B cell (primary cell): ENCODE results near the gene HOXC4.

Experiments used
- EZH2 ChIP-seq: IDR thresholded peaks from 2 replicates; pipeline ENCODE4 v1.6.1; 2012; ENCODE audit warnings: borderline replicate concordance, low read depth, mild to moderate bottlenecking, moderate library complexity, low read length; ENCODE audit not compliant: insufficient read depth, poor library complexity, severe bottlenecking
- TF ChIP-seq, protein P1 (sequence below): fragments of 200-600 bp; IDR thresholded peaks from one replicate; pipeline ENCODE4 v1.8.0; 2022; ENCODE audit warnings: antibody characterized with exemption, mild to moderate bottlenecking

DNA sequence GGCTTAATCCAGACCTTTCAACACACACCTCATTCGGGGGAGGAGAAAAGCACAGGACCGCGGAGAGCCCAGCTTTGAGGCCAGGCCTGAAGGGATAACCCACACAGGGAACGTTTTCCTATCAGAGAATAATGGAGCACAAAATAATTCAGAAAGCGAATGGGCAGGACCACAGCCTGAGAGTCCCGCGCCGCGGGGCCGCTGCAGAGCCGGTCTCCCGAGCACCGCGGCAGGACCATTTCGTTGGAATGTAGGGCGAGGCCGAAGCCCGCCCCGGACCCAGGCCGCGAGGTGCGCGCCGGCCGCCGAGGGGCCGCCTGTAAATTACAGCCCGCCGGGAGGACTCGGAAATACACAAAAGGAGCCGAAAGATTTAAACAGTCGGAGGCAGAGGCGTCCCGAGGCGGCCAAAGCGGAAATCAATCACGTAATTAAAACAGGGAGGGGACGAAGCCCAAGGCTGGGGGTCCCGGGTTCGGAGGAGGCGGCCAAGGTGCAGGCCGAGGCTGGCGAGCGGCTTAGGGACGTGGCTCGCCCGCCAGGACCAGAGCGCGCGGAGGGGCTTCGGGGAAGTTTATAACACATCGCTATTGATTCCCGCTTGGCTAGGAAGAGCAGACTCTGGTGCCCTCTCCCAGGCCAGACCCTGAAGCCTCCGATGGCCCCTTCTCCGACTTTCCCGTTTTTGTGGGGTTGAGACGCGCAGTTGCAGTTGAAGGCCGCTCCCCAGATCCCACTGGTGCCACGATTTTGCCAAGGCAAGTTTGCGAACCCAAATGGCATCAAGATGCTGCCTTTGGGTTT, 6.3 kb upstream of the HOXC4 start:
- TF ChIP-seq, protein P1, sequence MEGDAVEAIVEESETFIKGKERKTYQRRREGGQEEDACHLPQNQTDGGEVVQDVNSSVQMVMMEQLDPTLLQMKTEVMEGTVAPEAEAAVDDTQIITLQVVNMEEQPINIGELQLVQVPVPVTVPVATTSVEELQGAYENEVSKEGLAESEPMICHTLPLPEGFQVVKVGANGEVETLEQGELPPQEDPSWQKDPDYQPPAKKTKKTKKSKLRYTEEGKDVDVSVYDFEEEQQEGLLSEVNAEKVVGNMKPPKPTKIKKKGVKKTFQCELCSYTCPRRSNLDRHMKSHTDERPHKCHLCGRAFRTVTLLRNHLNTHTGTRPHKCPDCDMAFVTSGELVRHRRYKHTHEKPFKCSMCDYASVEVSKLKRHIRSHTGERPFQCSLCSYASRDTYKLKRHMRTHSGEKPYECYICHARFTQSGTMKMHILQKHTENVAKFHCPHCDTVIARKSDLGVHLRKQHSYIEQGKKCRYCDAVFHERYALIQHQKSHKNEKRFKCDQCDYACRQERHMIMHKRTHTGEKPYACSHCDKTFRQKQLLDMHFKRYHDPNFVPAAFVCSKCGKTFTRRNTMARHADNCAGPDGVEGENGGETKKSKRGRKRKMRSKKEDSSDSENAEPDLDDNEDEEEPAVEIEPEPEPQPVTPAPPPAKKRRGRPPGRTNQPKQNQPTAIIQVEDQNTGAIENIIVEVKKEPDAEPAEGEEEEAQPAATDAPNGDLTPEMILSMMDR, result no peak
- TF ChIP-seq EZH2, result peak; percentile 81
